ENCODE data around the gene CYFIP2.
A peak's percentile ranks its signal among the peaks of the same experiment; 100 is the strongest.

Gene CYFIP2

GRCh38 chr5:157362012-157362411 lies 96.1 kb downstream of the CYFIP2 start:
- no peak for DNase-seq

- peak; percentile 49 for DNase-seq
Measured at GRCh38 chr5:157362502-157362901, 96.6 kb downstream of the CYFIP2 start.

GRCh38 chr5:157362982-157363381 lies 97.1 kb downstream of the CYFIP2 start:
- peak; percentile 9 for DNase-seq

- DNase-seq, result no peak
Measured at GRCh38 chr5:157365732-157366131, 99.8 kb downstream of the CYFIP2 start.

- peak; percentile 47 for DNase-seq
Measured at GRCh38 chr5:157366741-157367674, 101.1 kb downstream of the CYFIP2 start.

- DNase-seq, result no peak
Measured at GRCh38 chr5:157369507-157369906, 103.6 kb downstream of the CYFIP2 start.

- no peak for DNase-seq
Measured at GRCh38 chr5:157370967-157371366, 105.0 kb downstream of the CYFIP2 start.

- DNase-seq, result no peak
Measured at GRCh38 chr5:157371655-157372471, 105.9 kb downstream of the CYFIP2 start.

GRCh38 chr5:157372472-157372822 lies 106.5 kb downstream of the CYFIP2 start:
- DNase-seq, result no peak

GRCh38 chr5:157378509-157378908 lies 112.6 kb downstream of the CYFIP2 start:
- DNase-seq, result no peak

- DNase-seq, result no peak
Measured at GRCh38 chr5:157379983-157380382, 114.1 kb downstream of the CYFIP2 start.

GRCh38 chr5:157381746-157382145 lies 115.8 kb downstream of the CYFIP2 start:
- no peak for DNase-seq

- no peak for DNase-seq
Measured at GRCh38 chr5:157382996-157383800, 117.3 kb downstream of the CYFIP2 start.

GRCh38 chr5:157384971-157385709 lies 119.2 kb downstream of the CYFIP2 start:
- DNase-seq, result no peak

GRCh38 chr5:157387041-157387563 lies 121.2 kb downstream of the CYFIP2 start:
- DNase-seq, result no peak

GRCh38 chr5:157387683-157388093 lies 121.8 kb downstream of the CYFIP2 start:
- DNase-seq, result no peak

- no peak for DNase-seq
Measured at GRCh38 chr5:157388111-157388710, 122.3 kb downstream of the CYFIP2 start.

- DNase-seq, result no peak
Measured at GRCh38 chr5:157389103-157389502, 123.2 kb downstream of the CYFIP2 start.

GRCh38 chr5:157390133-157390532 lies 124.2 kb downstream of the CYFIP2 start:
- DNase-seq, result no peak

GRCh38 chr5:157390551-157391297 lies 124.8 kb downstream of the CYFIP2 start:
- DNase-seq, result peak; percentile 71

- no peak for DNase-seq
Measured at GRCh38 chr5:157398305-157398704, 132.4 kb downstream of the CYFIP2 start.
